IPS-18a (cell line): Measurements from ENCODE around the gene SGCA.

ENCODE experiments used
- H3K27ac ChIP-seq: one replicate; pipeline ENCODE4 v1.5.1; 2013; ENCODE audit warnings: low read length
- H3K27me3 ChIP-seq: one replicate; pipeline ENCODE4 v1.6.1; 2013; ENCODE audit warnings: mild to moderate bottlenecking, low read length; ENCODE audit not compliant: control insufficient read depth, insufficient read depth
- H3K36me3 ChIP-seq: one replicate; pipeline ENCODE4 v1.6.1; 2013; ENCODE audit warnings: low read depth, low read length; ENCODE audit not compliant: control insufficient read depth
- H3K4me1 ChIP-seq: one replicate; pipeline ENCODE4 v1.6.1; 2013; ENCODE audit warnings: low read depth, low read length; ENCODE audit not compliant: control insufficient read depth
- H3K4me3 ChIP-seq: one replicate; pipeline ENCODE4 v1.5.1; 2013; ENCODE audit warnings: low read length
- H3K9ac ChIP-seq: one replicate; pipeline ENCODE4 v1.6.1; 2013; ENCODE audit warnings: mild to moderate bottlenecking, low read length, moderate library complexity
- H3K9me3 ChIP-seq: one replicate; pipeline ENCODE4 v1.6.1; 2013; ENCODE audit warnings: low read depth, low read length; ENCODE audit not compliant: control insufficient read depth

SGCA gene

DNA sequence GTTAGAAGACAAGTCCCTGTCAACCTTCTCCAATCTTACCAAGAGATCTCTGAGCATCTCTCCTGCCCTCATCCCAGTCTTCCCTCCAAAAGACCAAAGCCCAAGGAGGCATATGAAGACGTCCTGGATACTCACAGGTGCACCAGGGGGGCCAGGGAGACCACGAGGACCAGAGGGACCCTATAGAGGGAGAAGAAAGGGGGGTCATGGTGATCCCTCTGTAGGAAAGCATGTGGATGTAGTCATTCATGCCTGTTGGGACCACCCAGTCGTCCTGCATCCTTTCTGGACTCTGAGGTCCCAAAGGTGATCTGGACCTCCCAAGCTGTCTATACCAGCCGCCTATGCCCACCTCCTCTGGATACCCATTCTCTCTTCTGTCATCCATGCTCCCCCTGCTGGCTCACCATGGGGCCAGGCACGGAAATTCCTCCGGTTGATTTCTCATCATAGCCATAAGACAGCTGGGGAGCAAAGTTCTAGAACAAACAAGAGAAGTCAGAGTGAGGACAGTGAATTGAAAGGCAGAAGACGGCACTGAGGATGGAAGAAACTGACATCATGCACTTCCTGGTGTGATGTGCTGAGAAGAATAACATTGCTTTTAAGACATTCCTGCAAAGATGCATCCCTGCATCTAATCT is 32.3 kb downstream of the SGCA start:
- Histone ChIP-seq H3K27ac (no peak overlapping the region), H3K36me3 (peaks cover 5% of the 10 kb centered on the region), H3K4me3 (no peak overlapping the region), H3K9me3 (no peaks in the 10 kb centered on the region), H3K9ac (no peak overlapping the region), H3K4me1 (no peaks in the 10 kb centered on the region), H3K27me3 (peaks cover 30% of the 10 kb centered on the region)

DNA sequence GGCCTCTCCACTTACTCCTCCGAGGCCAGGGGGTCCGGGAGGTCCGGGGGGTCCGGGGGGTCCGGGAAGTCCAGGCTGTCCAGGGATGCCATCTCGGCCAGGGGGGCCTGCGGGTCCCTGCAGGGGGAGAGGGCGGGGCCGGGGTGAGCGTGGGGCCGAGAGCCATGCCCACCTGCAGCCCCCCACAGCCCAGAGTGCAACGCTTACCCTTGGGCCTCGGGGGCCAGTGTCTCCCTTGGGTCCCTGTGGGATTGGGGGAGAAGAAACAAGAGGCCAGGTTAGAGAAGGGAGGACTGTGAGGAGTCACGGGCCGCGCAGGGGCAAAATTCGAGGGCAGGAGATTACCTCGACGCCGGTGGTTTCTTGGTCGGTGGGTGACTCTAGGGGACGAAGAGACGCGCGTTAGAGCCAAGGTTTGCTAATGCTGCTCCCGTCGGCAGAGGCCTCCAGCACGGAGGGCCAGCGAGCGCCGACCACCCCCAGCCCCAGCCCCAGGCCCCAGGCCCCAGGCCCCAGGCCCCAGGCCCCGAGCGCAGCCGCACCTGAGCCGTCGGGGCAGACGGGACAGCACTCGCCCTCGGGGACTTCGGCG is 33.5 kb downstream of the SGCA start:
- peaks cover 32% of the 10 kb centered on the region for H3K27me3 ChIP-seq
- H3K4me3 ChIP-seq = peak overlapping the region; percentile 67
- no peak overlapping the region for H3K9ac ChIP-seq
- no peaks in the 10 kb centered on the region for H3K9me3 ChIP-seq
- peaks cover 5% of the 10 kb centered on the region for H3K36me3 ChIP-seq
- H3K4me1 ChIP-seq = no peaks in the 10 kb centered on the region
- no peak overlapping the region for H3K27ac ChIP-seq

DNA sequence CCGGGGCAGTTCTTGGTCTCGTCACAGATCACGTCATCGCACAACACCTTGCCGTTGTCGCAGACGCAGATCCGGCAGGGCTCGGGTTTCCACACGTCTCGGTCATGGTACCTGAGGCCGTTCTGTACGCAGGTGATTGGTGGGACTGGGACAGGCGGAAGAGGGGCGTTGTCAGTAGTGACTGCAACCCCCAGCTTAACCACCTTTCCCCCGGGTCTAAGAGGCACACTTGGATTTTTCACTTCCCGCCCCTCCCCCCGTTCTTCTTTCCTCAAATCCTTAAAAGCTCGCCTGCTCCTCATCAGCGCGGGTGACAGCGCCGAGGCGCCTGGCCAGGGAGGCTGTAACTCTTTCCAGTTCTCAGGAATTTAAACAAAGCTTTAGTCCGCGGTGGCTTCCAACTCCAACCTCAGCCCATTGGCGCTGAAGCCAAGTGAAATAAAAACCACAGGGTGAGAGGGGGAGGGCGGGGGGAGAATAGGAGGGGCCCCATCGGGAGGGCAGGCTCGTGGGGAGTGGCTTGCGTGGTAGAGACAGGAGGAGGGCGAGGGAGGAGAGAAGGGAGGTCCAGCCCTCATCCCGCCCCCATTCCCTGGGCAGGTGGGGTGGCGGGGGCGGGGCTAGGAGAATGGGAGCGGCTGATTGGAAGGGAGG is 34.1 kb downstream of the SGCA start:
- Histone ChIP-seq H3K4me1 (no peaks in the 10 kb centered on the region), H3K36me3 (peaks cover 5% of the 10 kb centered on the region), H3K27ac (no peak overlapping the region), H3K4me3 (peak overlapping the region; percentile 67), H3K9me3 (no peaks in the 10 kb centered on the region), H3K27me3 (peaks cover 32% of the 10 kb centered on the region), H3K9ac (peak overlapping the region; percentile 20)

DNA sequence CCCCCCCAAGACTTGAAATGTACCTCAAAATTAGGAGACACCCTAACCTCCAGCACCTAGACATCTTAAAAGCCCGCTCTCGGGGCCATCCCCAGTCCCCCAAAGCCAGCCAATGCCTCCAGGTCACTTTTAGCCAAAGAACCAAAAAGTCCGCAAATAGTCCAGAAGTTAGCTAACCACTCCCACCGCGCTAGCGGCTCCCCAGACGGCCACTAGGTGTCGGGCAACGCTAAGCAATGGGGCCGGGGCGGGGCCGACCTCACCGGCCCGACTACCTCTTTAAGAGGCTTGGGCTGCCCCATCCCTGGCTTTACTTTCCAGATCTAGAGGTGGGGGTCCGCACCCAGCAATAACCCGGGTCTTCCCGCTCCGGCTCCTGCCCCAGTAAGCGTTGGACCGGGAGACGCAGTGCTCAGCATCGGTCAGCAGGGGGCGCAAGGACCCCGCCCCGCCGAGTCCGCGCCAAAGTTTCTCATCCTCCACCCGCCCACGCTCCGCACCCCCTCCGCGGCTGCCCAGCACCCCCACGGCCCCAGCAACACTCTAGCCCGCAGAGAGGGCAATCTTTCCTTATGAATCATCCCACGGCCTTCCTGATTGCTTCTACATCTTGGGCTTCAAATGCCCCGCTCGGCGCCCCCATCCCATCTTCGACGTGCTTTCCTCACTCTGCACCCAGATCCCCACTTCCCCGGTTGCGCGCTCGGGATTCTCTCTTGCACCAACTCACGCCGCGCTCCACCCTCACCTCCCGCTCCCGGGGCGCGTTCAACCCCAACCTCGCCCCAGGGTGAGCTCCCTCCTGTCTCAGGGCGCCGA is 34.9 kb downstream of the SGCA start:
- peak overlapping the region; percentile 67 for H3K4me3 ChIP-seq
- H3K36me3 ChIP-seq = peaks cover 5% of the 10 kb centered on the region
- H3K9me3 ChIP-seq = no peaks in the 10 kb centered on the region
- peak overlapping the region; percentile 11 for H3K9ac ChIP-seq
- peaks cover 32% of the 10 kb centered on the region for H3K27me3 ChIP-seq
- no peak overlapping the region for H3K27ac ChIP-seq
- no peaks in the 10 kb centered on the region for H3K4me1 ChIP-seq

DNA sequence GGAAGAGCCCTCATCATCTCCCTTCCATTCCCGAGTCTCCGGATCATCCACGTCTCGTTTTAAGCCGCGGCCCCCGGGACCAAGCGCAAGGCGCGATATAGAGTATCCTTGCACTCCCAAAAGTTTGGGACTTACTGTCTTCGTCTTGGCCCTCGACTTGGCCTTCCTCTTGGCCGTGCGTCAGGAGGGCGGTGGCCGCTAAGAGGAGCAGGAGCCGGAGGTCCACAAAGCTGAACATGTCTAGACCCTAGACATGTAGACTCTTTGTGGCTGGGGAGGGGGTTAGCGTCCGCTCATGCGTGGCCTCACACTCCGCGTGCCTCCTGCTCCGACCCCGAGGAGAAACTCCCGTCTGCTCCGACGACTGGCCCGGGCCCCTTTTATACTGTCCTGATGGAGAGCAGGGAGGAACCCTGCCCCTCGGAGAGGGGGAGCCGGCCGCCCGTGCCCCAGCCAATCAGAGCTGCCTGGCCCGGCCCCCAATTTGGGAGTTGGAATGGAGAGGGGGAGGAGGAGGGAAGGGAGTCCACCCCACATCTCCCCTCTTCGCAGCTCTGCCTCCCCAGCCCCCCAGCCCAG is 35.6 kb downstream of the SGCA start, which contains the start of gene COL1A1:
Gene COL1A1, minus strand, starts transcription at position 356 of the 579 bp plus-strand sequence. Its CDS starts 118 bp downstream, at position 238.
- Histone ChIP-seq H3K27me3 (peaks cover 32% of the 10 kb centered on the region), H3K9me3 (no peaks in the 10 kb centered on the region), H3K27ac (no peak within 1 kb of the TSS), H3K4me3 (peak within 1 kb of the TSS; percentile 67), H3K36me3 (peaks cover 5% of the 10 kb centered on the region), H3K9ac (peak within 1 kb of the TSS; percentile 11), H3K4me1 (no peaks in the 10 kb centered on the region)

DNA sequence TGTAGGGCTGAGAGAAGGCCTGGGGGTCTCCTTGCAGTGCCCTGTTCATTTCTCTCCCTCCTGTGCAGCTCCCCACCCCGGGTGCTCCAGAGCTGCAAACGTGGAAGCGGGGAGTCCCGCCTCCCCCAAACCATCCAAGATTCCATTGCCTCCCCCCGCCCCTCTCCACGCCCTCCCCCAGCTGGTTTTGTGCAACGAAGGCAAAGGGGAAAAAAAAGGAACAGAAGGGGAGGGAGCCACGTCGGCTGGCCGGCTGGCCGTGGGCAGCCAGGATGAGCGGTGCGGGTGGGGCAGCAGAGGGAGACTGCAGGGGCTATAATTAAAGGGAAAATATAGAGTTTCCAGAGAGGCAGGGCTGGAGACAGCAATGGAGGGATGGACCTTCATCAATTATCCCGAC is 37.3 kb downstream of the SGCA start:
- Histone ChIP-seq H3K4me3 (no peak overlapping the region), H3K9me3 (no peaks in the 10 kb centered on the region), H3K9ac (no peak overlapping the region), H3K27ac (no peak overlapping the region), H3K4me1 (peaks cover 10% of the 10 kb centered on the region), H3K27me3 (peaks cover 32% of the 10 kb centered on the region), H3K36me3 (no peaks in the 10 kb centered on the region)

DNA sequence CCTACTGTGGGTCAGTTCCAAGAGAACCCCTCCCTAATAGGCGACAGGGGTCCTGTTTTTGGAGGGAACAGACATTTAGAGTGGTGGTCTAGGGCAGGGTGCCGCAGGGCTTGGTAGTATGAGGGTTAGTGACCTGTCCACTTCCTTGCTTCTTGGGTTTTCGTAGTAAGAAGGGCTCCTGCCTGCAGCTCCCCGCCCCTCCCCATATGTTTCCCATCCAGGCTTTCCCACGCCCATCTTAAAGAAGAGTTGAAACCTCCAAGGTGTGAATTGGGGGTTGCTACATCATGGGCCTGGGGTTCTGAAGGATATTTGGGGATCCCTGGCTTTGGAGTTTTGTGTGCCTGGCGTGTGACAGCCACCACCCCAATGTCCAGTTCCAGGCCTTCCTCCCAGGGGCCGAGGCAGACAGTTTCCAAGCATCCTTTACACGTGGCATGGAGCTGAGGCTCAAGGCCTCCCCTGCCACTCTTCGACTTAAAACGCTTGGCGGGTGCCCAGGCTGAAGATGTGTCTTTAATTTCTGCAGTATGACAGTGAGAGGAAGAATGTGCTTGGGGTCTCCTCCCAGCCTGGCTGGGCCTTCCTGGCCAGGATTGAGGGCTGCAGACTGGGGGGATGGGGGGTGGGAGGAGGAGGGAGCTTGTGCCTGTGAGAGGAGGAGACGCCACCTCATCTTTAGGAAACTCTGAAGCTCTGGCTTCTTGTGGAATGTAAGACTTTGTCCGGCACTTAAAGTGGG is 38.0 kb downstream of the SGCA start:
- Histone ChIP-seq H3K4me3 (no peak overlapping the region), H3K36me3 (no peaks in the 10 kb centered on the region), H3K27ac (no peak overlapping the region), H3K9me3 (no peaks in the 10 kb centered on the region), H3K4me1 (peaks cover 12% of the 10 kb centered on the region), H3K9ac (no peak overlapping the region), H3K27me3 (peaks cover 32% of the 10 kb centered on the region)

DNA sequence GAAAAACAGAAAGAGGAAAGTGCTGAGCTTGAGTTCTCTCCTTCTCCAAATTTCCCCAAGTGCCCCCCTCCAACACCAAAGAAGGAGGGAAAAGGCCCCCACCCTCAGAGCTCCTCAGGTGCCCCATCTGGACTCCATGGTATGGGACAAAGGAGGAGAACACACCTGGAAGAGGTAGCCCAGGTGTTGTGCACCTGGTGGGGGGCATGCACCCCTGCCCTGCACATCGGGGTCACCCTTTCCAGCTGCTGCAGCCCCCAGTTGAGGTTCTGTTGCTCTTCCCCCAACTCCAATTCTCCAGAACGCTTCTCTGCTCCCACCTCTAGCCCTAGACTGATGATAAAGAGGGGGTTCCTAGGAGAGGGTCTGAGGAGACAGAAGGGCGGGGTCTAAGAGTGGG is 38.6 kb downstream of the SGCA start:
- Histone ChIP-seq H3K27ac (no peak overlapping the region), H3K4me3 (no peak overlapping the region), H3K36me3 (no peaks in the 10 kb centered on the region), H3K4me1 (peaks cover 12% of the 10 kb centered on the region), H3K9me3 (no peaks in the 10 kb centered on the region), H3K9ac (no peak overlapping the region), H3K27me3 (peaks cover 27% of the 10 kb centered on the region)

DNA sequence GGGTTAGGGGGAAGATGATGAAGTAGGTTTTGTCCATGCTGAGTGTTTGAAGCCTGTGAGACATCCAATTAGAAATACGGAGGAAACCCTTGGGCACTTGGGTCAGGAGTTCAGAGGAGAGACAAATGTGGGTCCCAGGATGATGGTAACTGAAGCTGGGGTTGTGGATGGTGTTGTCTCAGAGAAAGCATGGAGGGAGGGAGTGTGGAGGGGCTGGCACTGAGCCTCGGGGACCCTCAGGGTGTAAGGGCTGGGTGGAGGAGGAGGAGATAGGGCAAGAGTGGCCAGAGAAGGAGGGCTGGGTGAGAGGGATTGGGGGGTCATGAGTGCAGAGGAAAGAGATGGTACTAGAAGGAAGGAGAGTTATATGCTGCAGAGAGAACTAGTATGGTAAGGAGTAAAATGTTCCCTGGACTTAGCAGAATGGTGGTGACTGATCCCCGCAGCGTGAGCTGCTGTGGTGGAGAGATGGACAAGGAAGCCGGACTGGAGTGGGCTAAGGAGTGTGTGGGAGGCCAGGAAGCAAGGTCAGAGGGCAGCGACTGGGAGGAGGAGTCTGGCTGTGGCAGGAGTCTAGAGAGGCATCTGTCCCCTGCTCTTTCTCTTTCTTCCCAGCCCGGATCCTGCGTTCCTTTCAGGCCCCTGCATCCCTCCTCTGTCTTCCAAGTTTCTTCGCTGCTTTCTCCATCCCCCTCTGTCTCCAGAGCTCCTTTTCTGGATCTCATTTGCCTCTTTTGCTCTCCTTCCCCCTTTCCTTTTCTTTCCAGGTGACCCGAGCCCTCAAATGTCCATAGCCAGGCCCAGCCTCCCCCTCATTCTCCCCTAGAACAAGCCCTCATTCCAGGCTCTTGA is 39.5 kb downstream of the SGCA start:
- Histone ChIP-seq H3K4me1 (peaks cover 18% of the 10 kb centered on the region), H3K27ac (no peak overlapping the region), H3K9ac (no peak overlapping the region), H3K9me3 (no peaks in the 10 kb centered on the region), H3K36me3 (no peaks in the 10 kb centered on the region), H3K4me3 (no peak overlapping the region), H3K27me3 (peaks cover 27% of the 10 kb centered on the region)

DNA sequence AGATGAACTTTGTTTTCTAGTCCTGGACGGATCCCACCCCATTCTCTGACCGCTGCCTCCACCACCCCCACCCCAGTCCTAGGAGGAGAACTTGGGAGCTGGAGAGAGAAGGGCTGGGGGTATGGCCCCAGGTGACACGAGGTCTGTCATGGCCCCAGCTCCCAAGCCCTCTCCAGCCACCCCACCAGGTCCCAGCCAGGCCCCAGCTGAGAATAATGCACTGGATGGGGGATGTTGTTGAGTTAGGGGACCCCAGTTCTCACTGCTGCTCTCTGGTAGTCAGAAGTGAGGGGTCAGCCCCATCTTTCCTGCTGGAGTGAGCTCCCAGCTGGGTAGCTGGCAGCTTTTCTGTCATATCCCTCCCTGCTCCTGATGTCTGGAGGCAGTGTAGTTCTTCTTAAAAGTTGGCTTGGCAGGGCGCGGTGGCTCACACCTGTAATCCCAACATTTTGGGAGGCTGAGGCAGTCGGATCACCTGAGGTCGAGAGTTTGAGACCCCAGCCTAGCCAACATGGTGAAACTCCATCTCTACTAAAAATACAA is 40.2 kb downstream of the SGCA start:
- no peak overlapping the region for H3K27ac ChIP-seq
- H3K9ac ChIP-seq = no peak overlapping the region
- H3K9me3 ChIP-seq = no peaks in the 10 kb centered on the region
- H3K4me3 ChIP-seq = no peak overlapping the region
- H3K36me3 ChIP-seq = no peaks in the 10 kb centered on the region
- H3K27me3 ChIP-seq = peaks cover 24% of the 10 kb centered on the region
- peaks cover 21% of the 10 kb centered on the region for H3K4me1 ChIP-seq
